ENCODE measurements around the gene SSBP4. TPM values are rescaled to one million over a fixed set of nuclear protein-coding genes. Genes with fewer than 3 reads are reported as not detected.
A peak's percentile ranks its signal among the peaks of the same experiment; 100 is the strongest.

The SSBP4 gene
- polyA plus RNA-seq, 1 of the 3 experiments (the other 2 are of a cell fraction) = 24.9 TPM

- TF ChIP-seq NFIC (IDR thresholded peaks at IDR 0.05; ENCODE audit: borderline replicate concordance) (no peak), MEF2A (IDR thresholded peaks at IDR 0.05; ENCODE audit: borderline replicate concordance, low read depth) (no peak), ELF1 (IDR thresholded peaks at IDR 0.05) (no peak), CTCF (IDR thresholded peaks at IDR 0.05) (no peak), RFX5 (IDR thresholded peaks at IDR 0.05; ENCODE audit: low read length) (no peak)
- TF ChIP-seq, protein P1, sequence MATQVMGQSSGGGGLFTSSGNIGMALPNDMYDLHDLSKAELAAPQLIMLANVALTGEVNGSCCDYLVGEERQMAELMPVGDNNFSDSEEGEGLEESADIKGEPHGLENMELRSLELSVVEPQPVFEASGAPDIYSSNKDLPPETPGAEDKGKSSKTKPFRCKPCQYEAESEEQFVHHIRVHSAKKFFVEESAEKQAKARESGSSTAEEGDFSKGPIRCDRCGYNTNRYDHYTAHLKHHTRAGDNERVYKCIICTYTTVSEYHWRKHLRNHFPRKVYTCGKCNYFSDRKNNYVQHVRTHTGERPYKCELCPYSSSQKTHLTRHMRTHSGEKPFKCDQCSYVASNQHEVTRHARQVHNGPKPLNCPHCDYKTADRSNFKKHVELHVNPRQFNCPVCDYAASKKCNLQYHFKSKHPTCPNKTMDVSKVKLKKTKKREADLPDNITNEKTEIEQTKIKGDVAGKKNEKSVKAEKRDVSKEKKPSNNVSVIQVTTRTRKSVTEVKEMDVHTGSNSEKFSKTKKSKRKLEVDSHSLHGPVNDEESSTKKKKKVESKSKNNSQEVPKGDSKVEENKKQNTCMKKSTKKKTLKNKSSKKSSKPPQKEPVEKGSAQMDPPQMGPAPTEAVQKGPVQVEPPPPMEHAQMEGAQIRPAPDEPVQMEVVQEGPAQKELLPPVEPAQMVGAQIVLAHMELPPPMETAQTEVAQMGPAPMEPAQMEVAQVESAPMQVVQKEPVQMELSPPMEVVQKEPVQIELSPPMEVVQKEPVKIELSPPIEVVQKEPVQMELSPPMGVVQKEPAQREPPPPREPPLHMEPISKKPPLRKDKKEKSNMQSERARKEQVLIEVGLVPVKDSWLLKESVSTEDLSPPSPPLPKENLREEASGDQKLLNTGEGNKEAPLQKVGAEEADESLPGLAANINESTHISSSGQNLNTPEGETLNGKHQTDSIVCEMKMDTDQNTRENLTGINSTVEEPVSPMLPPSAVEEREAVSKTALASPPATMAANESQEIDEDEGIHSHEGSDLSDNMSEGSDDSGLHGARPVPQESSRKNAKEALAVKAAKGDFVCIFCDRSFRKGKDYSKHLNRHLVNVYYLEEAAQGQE (IDR thresholded peaks at IDR 0.05; ENCODE audit: low read depth, low read length) = no peak
Observed at GRCh38 chr19:18417250-18418028, 1.8 kb upstream of the SSBP4 start (continued).

- ChIA-PET CTCF (interaction anchor here (0.8 to 12.1 kb wide), 10 partner anchors 9 to 138 kb away, joined by 3 to 217 read pairs (median 5); partner anchors contain the start of genes GDF15, JUND and LSM4), POLR2A (interaction anchor here (0.9 to 2.2 kb wide), 4 partner anchors 11 to 171 kb away, joined by 3 to 13 read pairs (median 4); no protein-coding TSS in a partner anchor)
- Histone ChIP-seq H3K4me2 (peak overlapping the region; percentile 84; the same call in 1 of the 2 replicates), H3K9me3 (no peaks in the 10 kb centered on the region), H3K4me3 (ENCODE audit: low read depth in 2 of 2, low read length in 1 of 2) (peak overlapping the region in 1 of 2 experiments; percentile 21; a peak in 2 of 4 replicates), H4K20me1 (ENCODE audit: insufficient read depth) (peaks cover 24% of the 10 kb centered on the region; the same call in 1 of the 2 replicates), H3K9me2 (no peaks in the 10 kb centered on the region), H3K27ac (ENCODE audit: low read depth in 2 of 2, low read length in 1 of 2) (peak overlapping the region; percentile 89 to 93; a peak in 3 of 4 replicates), H2AFZ (ENCODE audit: low read depth) (peak overlapping the region; percentile 49; the same call in 1 of the 2 replicates), H3K36me3 (replicated peaks in 1 of 2; ENCODE audit: control insufficient read depth in 1 of 2, insufficient read depth in 2 of 2, low read length in 1 of 2) (peaks cover 0 to 3% of the 10 kb centered on the region in 2 experiments), H3K27me3 (ENCODE audit: insufficient read depth) (no peaks in the 10 kb centered on the region), H3K9ac (no peak overlapping the region; the same call in 1 of the 2 replicates), H3K79me2 (ENCODE audit: insufficient read depth) (peaks cover 39% of the 10 kb centered on the region), H3F3A (replicated peaks; ENCODE audit: insufficient read depth) (peaks cover 22% of the 10 kb centered on the region), H3K4me1 (ENCODE audit: control insufficient read depth in 1 of 2, insufficient read depth in 2 of 2, low read depth in 1 of 2, low read length in 1 of 2) (peaks cover 44 to 53% of the 10 kb centered on the region in 2 experiments; a peak in 3 of 4 replicates)
- WGBS (ENCODE audit: low lambda C conversion rate) = 66% methylated on average over 24 of the region's 30 CpGs
- DNase-seq = no peak
- TF ChIP-seq GATA2 (CRISPR knock-in tag; IDR thresholded peaks at IDR 0.05) (no peak), FOXJ3 (CRISPR knock-in tag; IDR thresholded peaks at IDR 0.05) (no peak), TCF12 (IDR thresholded peaks at IDR 0.05) (no peak), MXI1 (IDR thresholded peaks at IDR 0.05; ENCODE audit: low read depth, low read length) (no peak), GABPA (IDR thresholded peaks at IDR 0.05; ENCODE audit: low read depth) (no peak), TEAD4 (IDR thresholded peaks at IDR 0.05; ENCODE audit: borderline replicate concordance, insufficient read depth) (no peak), SIN3A (IDR thresholded peaks at IDR 0.05; ENCODE audit: borderline replicate concordance, low read depth, low read length) (no peak), SMC3 (IDR thresholded peaks at IDR 0.05; ENCODE audit: low read depth, low read length) (no peak), EP300 (IDR thresholded peaks at IDR 0.05; ENCODE audit: borderline replicate concordance in 1 of 2, low read depth in 1 of 2, low read length in 1 of 2) (no peak), JUND (IDR thresholded peaks at IDR 0.05) (no peak), NFIC (IDR thresholded peaks at IDR 0.05; ENCODE audit: borderline replicate concordance) (no peak)
- TF ChIP-seq, protein P2, sequence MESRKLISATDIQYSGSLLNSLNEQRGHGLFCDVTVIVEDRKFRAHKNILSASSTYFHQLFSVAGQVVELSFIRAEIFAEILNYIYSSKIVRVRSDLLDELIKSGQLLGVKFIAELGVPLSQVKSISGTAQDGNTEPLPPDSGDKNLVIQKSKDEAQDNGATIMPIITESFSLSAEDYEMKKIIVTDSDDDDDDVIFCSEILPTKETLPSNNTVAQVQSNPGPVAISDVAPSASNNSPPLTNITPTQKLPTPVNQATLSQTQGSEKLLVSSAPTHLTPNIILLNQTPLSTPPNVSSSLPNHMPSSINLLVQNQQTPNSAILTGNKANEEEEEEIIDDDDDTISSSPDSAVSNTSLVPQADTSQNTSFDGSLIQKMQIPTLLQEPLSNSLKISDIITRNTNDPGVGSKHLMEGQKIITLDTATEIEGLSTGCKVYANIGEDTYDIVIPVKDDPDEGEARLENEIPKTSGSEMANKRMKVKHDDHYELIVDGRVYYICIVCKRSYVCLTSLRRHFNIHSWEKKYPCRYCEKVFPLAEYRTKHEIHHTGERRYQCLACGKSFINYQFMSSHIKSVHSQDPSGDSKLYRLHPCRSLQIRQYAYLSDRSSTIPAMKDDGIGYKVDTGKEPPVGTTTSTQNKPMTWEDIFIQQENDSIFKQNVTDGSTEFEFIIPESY (IDR thresholded peaks at IDR 0.05; ENCODE audit: borderline replicate concordance, low read depth) = no peak
- TF ChIP-seq, protein P3, sequence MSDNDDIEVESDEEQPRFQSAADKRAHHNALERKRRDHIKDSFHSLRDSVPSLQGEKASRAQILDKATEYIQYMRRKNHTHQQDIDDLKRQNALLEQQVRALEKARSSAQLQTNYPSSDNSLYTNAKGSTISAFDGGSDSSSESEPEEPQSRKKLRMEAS (IDR thresholded peaks at IDR 0.05; ENCODE audit: low read depth) = no peak
- TF ChIP-seq, protein P1 (IDR thresholded peaks at IDR 0.05; ENCODE audit: low read depth, low read length) = no peak
Observed at GRCh38 chr19:18418029-18418482, 1.1 kb upstream of the SSBP4 start.
